Esophagus muscularis mucosa (tissue), 4 donors: ENCODE data around the gene FAM241B. TPM values are rescaled to one million over a fixed set of nuclear protein-coding genes. Genes with fewer than 3 reads are reported as not detected.

Experiments
- DNase-seq: peaks from one replicate; pipeline ENCODE4 v3.0.0-alpha.2; 2017; ENCODE audit errors: extremely low spot score
- H3K27ac ChIP-seq, 4 donors: fragments of 200-600 bp; sonication (generic); replicated peaks in 1 of 4; 1 replicate in 3 of 4; 2 replicates in 1 of 4; pipeline ENCODE4 v1.5.1; 2016 to 2019; ENCODE audit warnings: mild to moderate bottlenecking in 1 of 4
- H3K27me3 ChIP-seq, 4 donors: fragments of 200-600 bp; sonication (generic); one replicate each; pipeline versions ENCODE4 v1.5.1 to v1.6.0; 2016 to 2019
- H3K36me3 ChIP-seq, 4 donors: fragments of 200-600 bp; sonication (generic); one replicate each; pipeline ENCODE4 v1.5.1; 2016 to 2019
- H3K4me1 ChIP-seq, 4 donors: fragments of 200-600 bp; sonication (generic); one replicate each; pipeline ENCODE4 v1.5.1; 2016 to 2019
- H3K4me3 ChIP-seq, 4 donors: fragments of 200-600 bp; sonication (generic); 1 replicate in 2 of 4; 2 replicates in 2 of 4; pipeline ENCODE4 v1.5.1; 2016 to 2019; ENCODE audit warnings: mild to moderate bottlenecking in 4 of 4, moderate library complexity in 1 of 4
- H3K9me3 ChIP-seq, 4 donors: fragments of 200-600 bp; sonication (generic); 1 replicate in 3 of 4; 2 replicates in 1 of 4; pipeline ENCODE4 v1.5.1; 2016 to 2019
- CTCF ChIP-seq, 3 experiments: fragments of 200-600 bp in 2 of 3; fragments of 450-650 bp in 1 of 3; sonication (generic) in 2 of 3; IDR thresholded peaks; one replicate each; pipeline ENCODE4 v1.5.1; 2017 to 2019; ENCODE audit warnings: antibody characterized with exemption in 3 of 3, mild to moderate bottlenecking in 2 of 3, moderate library complexity in 1 of 3
- EP300 ChIP-seq: sonication (generic); formaldehyde crosslinking; IDR thresholded peaks from one replicate; pipeline ENCODE4 v1.6.1; 2017; ENCODE audit warnings: antibody characterized with exemption
- POLR2A ChIP-seq: fragments of 450-650 bp; IDR thresholded peaks from one replicate; pipeline ENCODE4 v1.6.1; 2017; ENCODE audit warnings: antibody characterized with exemption, moderate library complexity, mild to moderate bottlenecking, low read depth
- POLR2AphosphoS5 ChIP-seq, 2 donors: sonication (generic); formaldehyde crosslinking; IDR thresholded peaks; one replicate each; pipeline ENCODE4 v1.6.1; 2017; ENCODE audit warnings: antibody characterized with exemption in 2 of 2
- WGBS: methylation state at CpG from one replicate; pipeline ENCODE4 v1.1.5; 2018; 5-methylcytosine and 5-hydroxymethylcytosine counted together
- intact Hi-C: fragments of 100-400 bp; cut with DNase I; formaldehyde crosslinking; loops from one replicate; pipeline ENCODE4 v1.15.1; 2023
- total RNA-seq, 4 donors: library from RNA; depleted of rRNA; stranded (reverse); fragments of >200 nt; gene quantifications; one replicate each; pipeline versions ENCODE4 v1.1.0 to v1.2.1, GENCODE V29; 2016

The FAM241B gene
- total RNA-seq, 4 donors from 2014 or later: 2.0 to 9.1 (median 6.5) TPM

DNA sequence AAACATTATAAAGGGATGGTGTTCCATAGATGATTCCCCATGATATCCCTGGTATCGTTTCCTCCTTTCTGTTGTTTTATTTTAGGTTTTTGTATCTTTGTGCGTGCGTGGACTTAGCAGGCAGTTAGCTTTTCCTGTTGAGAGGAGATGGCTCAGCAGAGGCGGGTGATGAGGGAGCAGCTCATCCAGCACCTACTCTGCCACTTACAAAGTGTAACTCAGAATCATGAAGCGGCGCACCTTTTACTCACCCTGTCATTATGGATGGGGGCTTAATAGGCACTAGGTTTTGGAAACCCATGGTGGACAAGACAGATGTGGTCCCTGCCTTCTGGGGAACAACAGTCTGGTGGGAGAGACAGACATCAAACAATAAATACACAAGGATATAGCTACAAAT, 17.1 kb downstream of the FAM241B start:
- H3K9me3 ChIP-seq: no peaks in the 10 kb centered on the region
- peaks cover 0 to 4% (median 0%) of the 10 kb centered on the region in 4 donors for H3K4me1 ChIP-seq
- WGBS: 94% methylated on average over 6 of the region's 6 CpGs
- H3K36me3 ChIP-seq: no peaks in the 10 kb centered on the region
- H3K4me3 ChIP-seq: no peak overlapping the region
- TF ChIP-seq EP300 (no peak), POLR2AphosphoS5 (IDR thresholded peaks at IDR 0.05) (no peak), CTCF (IDR thresholded peaks at IDR 0.05) (no peak), POLR2A (no peak)
- peaks cover 0 to 14% (median 0%) of the 10 kb centered on the region in 4 donors for H3K27me3 ChIP-seq
- H3K27ac ChIP-seq: no peak overlapping the region
- no peak for DNase-seq
- intact Hi-C loops: loop anchor here (5.0 kb wide), 1 partner anchor 70 kb away; no protein-coding TSS in a partner anchor

GRCh38 chr10:69647819-69648218, 17.8 kb downstream of the FAM241B start:
- DNase-seq: no peak
- Histone ChIP-seq H3K27me3 (peaks cover 0 to 16% (median 0%) of the 10 kb centered on the region in 4 donors), H3K4me3 (no peak overlapping the region), H3K36me3 (no peaks in the 10 kb centered on the region), H3K4me1 (peaks cover 0 to 4% (median 0%) of the 10 kb centered on the region in 4 donors), H3K9me3 (no peaks in the 10 kb centered on the region), H3K27ac (no peak overlapping the region)
- intact Hi-C loops: loop anchor here (5.0 kb wide), 1 partner anchor 69 kb away; no protein-coding TSS in a partner anchor
- TF ChIP-seq EP300: no peak
- TF ChIP-seq POLR2AphosphoS5 (IDR thresholded peaks at IDR 0.05): no peak
- no peak for TF ChIP-seq POLR2A
- TF ChIP-seq CTCF (IDR thresholded peaks at IDR 0.05): no peak
- 72% methylated on average over 4 of the region's 4 CpGs for WGBS

GRCh38 chr10:69648461-69648860, 18.4 kb downstream of the FAM241B start:
- TF ChIP-seq POLR2AphosphoS5 (IDR thresholded peaks at IDR 0.05) (no peak), CTCF (IDR thresholded peaks at IDR 0.05) (no peak), POLR2A (no peak), EP300 (no peak)
- no peak overlapping the region for H3K4me3 ChIP-seq
- 94% methylated on average over 5 of the region's 5 CpGs for whole genome bisulfite sequencing
- H3K4me1 ChIP-seq: peaks cover 0 to 4% (median 0%) of the 10 kb centered on the region in 4 donors
- no peak overlapping the region for H3K27ac ChIP-seq
- H3K36me3 ChIP-seq: no peaks in the 10 kb centered on the region
- no peak for DNase-seq
- H3K9me3 ChIP-seq: no peaks in the 10 kb centered on the region
- peaks cover 0 to 17% (median 0%) of the 10 kb centered on the region in 4 donors for H3K27me3 ChIP-seq
- intact Hi-C loops: loop anchor here (5.0 kb wide), 1 partner anchor 69 kb away; no protein-coding TSS in a partner anchor

DNA sequence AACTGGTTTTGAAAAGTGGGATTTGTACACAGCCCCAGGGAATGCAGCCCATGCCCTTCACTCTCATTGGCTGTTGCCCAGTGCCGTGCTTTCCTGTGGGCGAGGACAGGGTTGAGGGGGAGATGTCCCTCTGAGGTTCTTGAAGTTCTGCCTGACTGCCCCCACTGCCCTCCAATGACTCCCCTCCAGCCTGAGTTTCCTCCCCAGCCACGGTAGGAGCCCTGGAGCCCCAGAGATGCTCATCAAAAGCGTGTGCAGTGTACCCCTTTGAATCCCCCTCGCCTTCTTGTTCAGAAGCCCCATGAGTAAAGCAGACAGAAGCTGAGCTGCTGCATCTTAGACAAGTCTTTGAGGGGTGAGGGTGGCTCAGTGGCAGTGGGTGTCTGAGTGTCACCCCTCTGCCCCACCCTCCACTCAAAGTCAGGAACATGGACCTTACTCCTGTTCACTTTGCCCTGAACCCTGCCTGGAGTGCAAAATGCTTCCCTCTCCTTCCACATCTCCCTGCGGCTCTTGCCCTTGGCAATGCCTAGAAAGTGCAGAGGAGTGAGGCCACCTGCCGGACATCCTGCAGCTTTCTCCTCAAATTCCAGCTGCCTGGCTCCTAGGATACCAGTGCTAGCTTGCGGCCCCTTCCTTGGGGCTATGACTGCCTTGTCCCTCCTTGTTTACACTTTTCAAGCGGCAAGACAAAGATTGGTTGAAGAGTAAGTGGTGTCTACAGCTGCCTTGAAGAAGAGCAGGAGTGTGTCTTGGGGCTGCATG, 19.9 kb downstream of the FAM241B start:
- 88% methylated on average over 8 of the region's 9 CpGs for WGBS
- H3K4me3 ChIP-seq: no peak overlapping the region
- no peak overlapping the region for H3K27ac ChIP-seq
- no peak for DNase-seq
- no peaks in the 10 kb centered on the region for H3K4me1 ChIP-seq
- no peaks in the 10 kb centered on the region for H3K36me3 ChIP-seq
- H3K9me3 ChIP-seq: no peaks in the 10 kb centered on the region
- H3K27me3 ChIP-seq: peaks cover 0 to 16% (median 0%) of the 10 kb centered on the region in 4 donors
- intact Hi-C loops: loop anchor here (5.0 kb wide), 1 partner anchor 67 kb away; no protein-coding TSS in a partner anchor
- TF ChIP-seq POLR2AphosphoS5 (IDR thresholded peaks at IDR 0.05) (no peak), EP300 (no peak), POLR2A (no peak), CTCF (IDR thresholded peaks at IDR 0.05) (no peak)
